OCI-LY1 (cell line): Measurements from ENCODE around the gene SLC4A1AP.

Experiments used
- H2AFZ ChIP-seq: fragments of 200-600 bp; sonication (generic), shearing (Covaris generic); 2 replicates; pipeline ENCODE4 v1.6.0; 2014; ENCODE audit warnings: antibody characterized with exemption, mild to moderate bottlenecking, low read length
- H3F3A ChIP-seq: fragments of 200-600 bp; sonication (generic), shearing (Covaris generic); 2 replicates; pipeline ENCODE4 v1.6.0; 2014; ENCODE audit warnings: mild to moderate bottlenecking, antibody characterized with exemption, low read length, moderate library complexity; ENCODE audit not compliant: insufficient read depth
- H3K27ac ChIP-seq: fragments of 200-600 bp; sonication (generic); 2 replicates; pipeline ENCODE4 v1.5.1; 2014; ENCODE audit warnings: low read length, mixed run types, mild to moderate bottlenecking, low read depth; ENCODE audit not compliant: poor library complexity, severe bottlenecking
- H3K27me3 ChIP-seq: fragments of 200-600 bp; sonication (generic); 2 replicates; pipeline ENCODE4 v1.6.0; 2014; ENCODE audit warnings: antibody characterized with exemption, mild to moderate bottlenecking, low read length, moderate library complexity; ENCODE audit not compliant: insufficient read depth
- H3K36me3 ChIP-seq: fragments of 200-600 bp; sonication (generic); 2 replicates; pipeline ENCODE4 v1.6.1; 2014; ENCODE audit warnings: mild to moderate bottlenecking, antibody characterized with exemption, low read length, moderate library complexity, mixed read lengths; ENCODE audit not compliant: insufficient read depth
- H3K4me1 ChIP-seq: fragments of 200-600 bp; sonication (generic); 2 replicates; pipeline ENCODE4 v1.5.1; 2014; ENCODE audit warnings: mild to moderate bottlenecking, low read length, moderate library complexity; ENCODE audit not compliant: insufficient read depth, severe bottlenecking
- H3K4me2 ChIP-seq: fragments of 200-600 bp; sonication (generic), shearing (Covaris generic); 2 replicates; pipeline ENCODE4 v1.6.1; 2014; ENCODE audit warnings: low read length
- H3K4me3 ChIP-seq: fragments of 200-600 bp; sonication (generic); 2 replicates; pipeline ENCODE4 v1.5.1; 2014; ENCODE audit warnings: low read length, low read depth, mild to moderate bottlenecking, mixed read lengths; ENCODE audit not compliant: poor library complexity, severe bottlenecking
- H3K79me2 ChIP-seq: fragments of 200-600 bp; shearing (Covaris generic); 2 replicates; pipeline ENCODE4 v1.6.1; 2016; ENCODE audit warnings: mixed run types, low read length, mixed read lengths; ENCODE audit not compliant: insufficient read depth
- H3K9ac ChIP-seq: fragments of 200-600 bp; sonication (generic), shearing (Covaris generic); 2 replicates; pipeline ENCODE4 v1.6.1; 2014; ENCODE audit warnings: mild to moderate bottlenecking, low read length, mixed read lengths
- H3K9me2 ChIP-seq: fragments of 200-600 bp; sonication (generic), shearing (Covaris generic); 2 replicates; pipeline ENCODE4 v1.6.1; 2014; ENCODE audit warnings: low read depth, mild to moderate bottlenecking, low read length, mixed read lengths
- H3K9me3 ChIP-seq: fragments of 200-600 bp; shearing (Covaris generic); 2 replicates; pipeline ENCODE4 v1.6.1; 2014; ENCODE audit warnings: low read length, mixed read lengths
- H4K20me1 ChIP-seq: fragments of 200-600 bp; sonication (generic), shearing (Covaris generic); 2 replicates; pipeline ENCODE4 v1.6.0; 2016; ENCODE audit warnings: mild to moderate bottlenecking, low read length; ENCODE audit not compliant: insufficient read depth
- CTCF ChIP-seq: fragments of 200-600 bp; sonication (generic), shearing (Covaris generic); IDR thresholded peaks from 2 replicates; pipeline ENCODE4 v1.5.1; 2017; ENCODE audit warnings: mild to moderate bottlenecking, antibody characterized with exemption, low read length, moderate library complexity, mixed read lengths
- EZH2 ChIP-seq: fragments of 200-600 bp; sonication (generic), shearing (Covaris generic); IDR thresholded peaks from 2 replicates; pipeline ENCODE4 v1.8.0; 2017; ENCODE audit warnings: borderline replicate concordance, mixed run types, mild to moderate bottlenecking, antibody characterized with exemption, low read length, moderate library complexity, mixed read lengths

The SLC4A1AP gene

GRCh38 chr2:27685577-27685976 is 21.9 kb downstream of the SLC4A1AP start:
- peaks cover 49% of the 10 kb centered on the region; the same call in 1 of the 2 replicates for H3K36me3 ChIP-seq
- no peaks in the 10 kb centered on the region for H3K4me1 ChIP-seq
- no peaks in the 10 kb centered on the region for H3K27me3 ChIP-seq
- TF ChIP-seq CTCF, result no peak
- TF ChIP-seq EZH2, result no peak
- no peak overlapping the region for H3K9ac ChIP-seq
- no peaks in the 10 kb centered on the region for H3K79me2 ChIP-seq
- H2AFZ ChIP-seq, result no peak overlapping the region
- H3K9me2 ChIP-seq, result no peaks in the 10 kb centered on the region
- no peak overlapping the region for H3K27ac ChIP-seq
- H3K4me2 ChIP-seq, result no peak overlapping the region
- H3K4me3 ChIP-seq, result no peak overlapping the region
- no peaks in the 10 kb centered on the region for H4K20me1 ChIP-seq
- no peaks in the 10 kb centered on the region for H3F3A ChIP-seq
- no peaks in the 10 kb centered on the region for H3K9me3 ChIP-seq

- H3K4me1 ChIP-seq, result no peaks in the 10 kb centered on the region
- no peak overlapping the region for H2AFZ ChIP-seq
- no peak overlapping the region for H3K9ac ChIP-seq
- no peaks in the 10 kb centered on the region for H3K9me2 ChIP-seq
- no peak overlapping the region for H3K4me2 ChIP-seq
- no peaks in the 10 kb centered on the region for H3K79me2 ChIP-seq
- H3K27ac ChIP-seq, result no peak overlapping the region
- no peaks in the 10 kb centered on the region for H4K20me1 ChIP-seq
- no peaks in the 10 kb centered on the region for H3K27me3 ChIP-seq
- peaks cover 43% of the 10 kb centered on the region for H3K36me3 ChIP-seq
- no peak overlapping the region for H3K4me3 ChIP-seq
- H3F3A ChIP-seq, result no peaks in the 10 kb centered on the region
- no peak for TF ChIP-seq CTCF
- no peak for TF ChIP-seq EZH2
- no peaks in the 10 kb centered on the region for H3K9me3 ChIP-seq
Measured at GRCh38 chr2:27687232-27687631, 23.5 kb downstream of the SLC4A1AP start.

- no peaks in the 10 kb centered on the region for H3F3A ChIP-seq
- no peak overlapping the region for H3K9ac ChIP-seq
- no peaks in the 10 kb centered on the region for H3K9me3 ChIP-seq
- H3K4me3 ChIP-seq, result no peak overlapping the region
- H3K27me3 ChIP-seq, result no peaks in the 10 kb centered on the region
- no peaks in the 10 kb centered on the region for H3K9me2 ChIP-seq
- H3K79me2 ChIP-seq, result no peaks in the 10 kb centered on the region
- no peaks in the 10 kb centered on the region for H4K20me1 ChIP-seq
- H3K4me2 ChIP-seq, result no peak overlapping the region
- TF ChIP-seq EZH2, result no peak
- TF ChIP-seq CTCF, result no peak
- no peaks in the 10 kb centered on the region for H3K4me1 ChIP-seq
- H2AFZ ChIP-seq, result no peak overlapping the region
- no peak overlapping the region for H3K27ac ChIP-seq
- peaks cover 40% of the 10 kb centered on the region for H3K36me3 ChIP-seq
Measured at GRCh38 chr2:27689424-27689823, 25.7 kb downstream of the SLC4A1AP start.
